Uterus (tissue), 2 donors: Measurements from ENCODE around the gene MBNL1.

ENCODE experiments used
- POLR2A ChIP-seq, 2 donors: fragments of 450-650 bp; IDR thresholded peaks; one replicate each; pipeline ENCODE4 v1.6.1; 2016; ENCODE audit warnings: antibody characterized with exemption in 2 of 2, mild to moderate bottlenecking in 1 of 2, moderate library complexity in 1 of 2
- TF ChIP-seq, protein P1 (sequence below), 4 experiments: fragments of 200-600 bp in 2 of 4; fragments of 450-650 bp in 2 of 4; sonication (generic) in 2 of 4; IDR thresholded peaks; one replicate each; pipeline ENCODE4 v1.5.1; 2016 to 2019; ENCODE audit warnings: antibody characterized with exemption in 4 of 4, mild to moderate bottlenecking in 2 of 4, moderate library complexity in 1 of 4

DNA sequence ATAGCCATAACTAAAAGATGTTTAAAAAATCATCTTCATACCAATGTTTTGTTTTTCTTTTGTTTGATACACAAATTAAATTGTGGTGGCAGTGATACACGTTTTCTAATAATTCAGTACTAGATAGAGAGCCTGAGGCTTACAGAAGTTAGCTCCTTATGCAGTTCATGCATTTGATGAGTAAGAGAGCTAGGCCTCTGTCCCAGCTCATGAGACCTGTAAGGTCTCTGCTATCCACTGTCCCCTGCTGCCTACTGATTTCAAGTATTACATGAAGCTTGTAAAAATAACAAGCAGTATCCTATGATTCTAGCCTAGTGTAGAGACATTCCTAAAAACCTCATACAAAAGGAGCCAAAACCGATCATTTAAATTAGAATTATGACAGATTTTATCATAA is 144.5 kb downstream of the MBNL1 start:
- TF ChIP-seq, protein P1, sequence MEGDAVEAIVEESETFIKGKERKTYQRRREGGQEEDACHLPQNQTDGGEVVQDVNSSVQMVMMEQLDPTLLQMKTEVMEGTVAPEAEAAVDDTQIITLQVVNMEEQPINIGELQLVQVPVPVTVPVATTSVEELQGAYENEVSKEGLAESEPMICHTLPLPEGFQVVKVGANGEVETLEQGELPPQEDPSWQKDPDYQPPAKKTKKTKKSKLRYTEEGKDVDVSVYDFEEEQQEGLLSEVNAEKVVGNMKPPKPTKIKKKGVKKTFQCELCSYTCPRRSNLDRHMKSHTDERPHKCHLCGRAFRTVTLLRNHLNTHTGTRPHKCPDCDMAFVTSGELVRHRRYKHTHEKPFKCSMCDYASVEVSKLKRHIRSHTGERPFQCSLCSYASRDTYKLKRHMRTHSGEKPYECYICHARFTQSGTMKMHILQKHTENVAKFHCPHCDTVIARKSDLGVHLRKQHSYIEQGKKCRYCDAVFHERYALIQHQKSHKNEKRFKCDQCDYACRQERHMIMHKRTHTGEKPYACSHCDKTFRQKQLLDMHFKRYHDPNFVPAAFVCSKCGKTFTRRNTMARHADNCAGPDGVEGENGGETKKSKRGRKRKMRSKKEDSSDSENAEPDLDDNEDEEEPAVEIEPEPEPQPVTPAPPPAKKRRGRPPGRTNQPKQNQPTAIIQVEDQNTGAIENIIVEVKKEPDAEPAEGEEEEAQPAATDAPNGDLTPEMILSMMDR (IDR thresholded peaks at IDR 0.05) = no peak
- TF ChIP-seq POLR2A (IDR thresholded peaks at IDR 0.05) = no peak
